ENCODE measurements around the gene C14orf119. TPM values are rescaled to one million over a fixed set of nuclear protein-coding genes. Genes with fewer than 3 reads are reported as not detected.
"Not testable (repeated sequence)": the region's sequence is repeated elsewhere in the genome, so short reads cannot be mapped to it uniquely, and the experiment has no call there.

Gene C14orf119
- total RNA-seq, 1 experiment from 2014 or later: 65.1 TPM

- Histone ChIP-seq H2BK12ac (ENCODE audit: insufficient read length, low read depth, low read length) (no peak overlapping the region), H2BK5ac (ENCODE audit: insufficient read length, low read length) (no peak overlapping the region), H3K23ac (ENCODE audit: insufficient read length, low read depth, low read length) (no peak overlapping the region), H3K4me1 (ENCODE audit: insufficient read depth, low read length) (no peaks in the 10 kb centered on the region; the same call in 1 of the 2 replicates), H4K8ac (replicated peaks; ENCODE audit: insufficient read length, low read depth, low read length) (no peak overlapping the region), H3K23me2 (ENCODE audit: insufficient read length, low read depth, low read length, poor library complexity, severe bottlenecking) (no peaks in the 10 kb centered on the region), H2AK5ac (ENCODE audit: insufficient read length, low read length) (no peak overlapping the region), H3T11ph (ENCODE audit: low read length) (no peak overlapping the region), H3K4ac (ENCODE audit: low read depth, low read length) (no peak overlapping the region), H3K9ac (ENCODE audit: extremely low read depth, insufficient read length, low read length) (no peak overlapping the region), H2AFZ (ENCODE audit: low read length) (no peak overlapping the region), H4K20me1 (ENCODE audit: control insufficient read depth, insufficient read depth, insufficient read length) (no peaks in the 10 kb centered on the region), H3K56ac (ENCODE audit: insufficient read length, low read depth, low read length) (no peak overlapping the region), H2BK120ac (ENCODE audit: low read depth, low read length, poor library complexity, severe bottlenecking) (no peak overlapping the region), H3K9me3 (ENCODE audit: control insufficient read depth, low read depth, low read length) (no peaks in the 10 kb centered on the region), H4K5ac (ENCODE audit: insufficient read length, low read depth, low read length) (no peak overlapping the region), H3K79me1 (ENCODE audit: insufficient read depth, low read depth, low read length, poor library complexity, severe bottlenecking) (no peaks in the 10 kb centered on the region), H3K18ac (ENCODE audit: insufficient read length, low read depth, low read length) (no peak overlapping the region), H2BK20ac (ENCODE audit: low read depth, low read length, poor library complexity, severe bottlenecking) (no peak overlapping the region), H3K27me3 (ENCODE audit: insufficient read depth, low read length) (no peaks in the 10 kb centered on the region), H3K4me2 (ENCODE audit: insufficient read depth, insufficient read length, low read length) (no peak overlapping the region), H3K14ac (ENCODE audit: insufficient read depth, low read length) (no peak overlapping the region), H2BK15ac (ENCODE audit: low read depth, low read length) (no peak overlapping the region), H4K91ac (ENCODE audit: insufficient read length, low read depth, low read length) (no peak overlapping the region), H3K27ac (ENCODE audit: insufficient read length, low read depth, low read length) (no peak overlapping the region), H3K79me2 (ENCODE audit: insufficient read depth, low read length) (no peaks in the 10 kb centered on the region)
- peak overlapping the region; percentile 2 to 65 (median 7); a peak in 3 of 7 replicates for H3K27ac Mint-ChIP-seq
- peaks cover 0 to 3% (median 0%) of the 10 kb centered on the region in 3 experiments; a peak in 1 of 7 replicates for H3K36me3 Mint-ChIP-seq (ENCODE audit: insufficient read depth in 1 of 3, low read depth in 3 of 3)
- no peak for DNase-seq
- peaks cover 8 to 9% of the 10 kb centered on the region in 2 experiments for H3K9me3 Mint-ChIP-seq
- peaks cover 27% of the 10 kb centered on the region for H3K27me3 Mint-ChIP-seq (ENCODE audit: low read depth)
- H3K4me1 Mint-ChIP-seq: peaks cover 32 to 33% of the 10 kb centered on the region in 2 experiments
- no peak for TF ChIP-seq CTCF (conservative IDR thresholded peaks at IDR 0.05)
- no peak overlapping the region; a peak in 1 of 5 replicates for H3K4me3 Mint-ChIP-seq
Observed at GRCh38 chr14:23106747-23107045, 11.4 kb downstream of the C14orf119 start.

GRCh38 chr14:23107620-23108019 lies 12.3 kb downstream of the C14orf119 start:
- not testable (repeated sequence) for H4K91ac ChIP-seq (ENCODE audit: insufficient read length, low read depth, low read length); H3K79me2 ChIP-seq (ENCODE audit: insufficient read depth, low read length); H2AK5ac ChIP-seq (ENCODE audit: insufficient read length, low read length); H2BK5ac ChIP-seq (ENCODE audit: insufficient read length, low read length); H2BK12ac ChIP-seq (ENCODE audit: insufficient read length, low read depth, low read length); H3K9ac ChIP-seq (ENCODE audit: extremely low read depth, insufficient read length, low read length); H3K56ac ChIP-seq (ENCODE audit: insufficient read length, low read depth, low read length); H3K23me2 ChIP-seq (ENCODE audit: insufficient read length, low read depth, low read length, poor library complexity, severe bottlenecking); H4K8ac ChIP-seq (replicated peaks; ENCODE audit: insufficient read length, low read depth, low read length); H3K4me2 ChIP-seq (ENCODE audit: insufficient read depth, insufficient read length, low read length); H3K18ac ChIP-seq (ENCODE audit: insufficient read length, low read depth, low read length); H2BK15ac ChIP-seq (ENCODE audit: low read depth, low read length); H3K9me3 Mint-ChIP-seq; H3T11ph ChIP-seq (ENCODE audit: low read length); H3K27me3 ChIP-seq (ENCODE audit: insufficient read depth, low read length); DNase-seq; H3K23ac ChIP-seq (ENCODE audit: insufficient read length, low read depth, low read length); H4K5ac ChIP-seq (ENCODE audit: insufficient read length, low read depth, low read length); H3K79me1 ChIP-seq (ENCODE audit: insufficient read depth, low read depth, low read length, poor library complexity, severe bottlenecking); H4K20me1 ChIP-seq (ENCODE audit: control insufficient read depth, insufficient read depth, insufficient read length); H3K14ac ChIP-seq (ENCODE audit: insufficient read depth, low read length); H3K27ac Mint-ChIP-seq; H3K4ac ChIP-seq (ENCODE audit: low read depth, low read length); H3K36me3 Mint-ChIP-seq (ENCODE audit: insufficient read depth in 1 of 3, low read depth in 3 of 3); H3K9me3 ChIP-seq (ENCODE audit: control insufficient read depth, low read depth, low read length); H2BK20ac ChIP-seq (ENCODE audit: low read depth, low read length, poor library complexity, severe bottlenecking); H3K27ac ChIP-seq (ENCODE audit: insufficient read length, low read depth, low read length); H3K4me1 ChIP-seq (ENCODE audit: insufficient read depth, low read length); H2AFZ ChIP-seq (ENCODE audit: low read length); H2BK120ac ChIP-seq (ENCODE audit: low read depth, low read length, poor library complexity, severe bottlenecking); H3K4me3 Mint-ChIP-seq
- Mint-ChIP-seq H3K4me1 (peaks cover 29% of the 10 kb centered on the region in 2 experiments), H3K27me3 (ENCODE audit: low read depth) (peaks cover 24% of the 10 kb centered on the region)
- WGBS (ENCODE audit: extremely low coverage, insufficient read length, low lambda C conversion rate): no CpG with 5 or more reads among the region's 5 CpGs

Data from H9 (cell line).